Effector memory CD4-positive, alpha-beta T cell (primary cell): ENCODE measurements around the gene SPATA6.

Experiments
- DNase-seq, 3 donors: peaks; one replicate each; pipeline ENCODE4 v3.0.0-alpha.2; 2020
- H3K27ac ChIP-seq: 2 replicates; pipeline ENCODE4 v1.7.0; 2013; ENCODE audit warnings: mild to moderate bottlenecking, low read length, moderate library complexity; ENCODE audit not compliant: insufficient read depth, poor library complexity, severe bottlenecking
- H3K27me3 ChIP-seq: replicated peaks from 2 replicates; pipeline ENCODE4 v1.7.0; 2013; ENCODE audit warnings: mild to moderate bottlenecking, low read length; ENCODE audit not compliant: insufficient read depth, control insufficient read depth, poor library complexity, severe bottlenecking
- H3K36me3 ChIP-seq: 2 replicates; pipeline ENCODE4 v1.7.0; 2013; ENCODE audit warnings: mild to moderate bottlenecking, low read length, moderate library complexity; ENCODE audit not compliant: control insufficient read depth, insufficient read depth
- H3K4me1 ChIP-seq: 2 replicates; pipeline ENCODE4 v1.7.0; 2013; ENCODE audit warnings: low read length, mild to moderate bottlenecking; ENCODE audit not compliant: control insufficient read depth, insufficient read depth, poor library complexity, severe bottlenecking
- H3K4me3 ChIP-seq: 2 replicates; pipeline ENCODE4 v1.7.0; 2013; ENCODE audit warnings: low read length, low read depth, mild to moderate bottlenecking; ENCODE audit not compliant: insufficient read depth, poor library complexity, severe bottlenecking
- H3K9me3 ChIP-seq: 2 replicates; pipeline ENCODE4 v1.7.0; 2013; ENCODE audit warnings: mild to moderate bottlenecking, low read length, moderate library complexity; ENCODE audit not compliant: control insufficient read depth

The SPATA6 gene

GRCh38 chr1:48422009-48422408, 50.0 kb downstream of the SPATA6 start:
- H3K9me3 ChIP-seq = no peaks in the 10 kb centered on the region
- DNase-seq = no peak
- no peaks in the 10 kb centered on the region for H3K36me3 ChIP-seq
- H3K27me3 ChIP-seq = no peaks in the 10 kb centered on the region
- H3K27ac ChIP-seq = no peak overlapping the region
- no peaks in the 10 kb centered on the region for H3K4me1 ChIP-seq
- H3K4me3 ChIP-seq = no peak overlapping the region

- no peak for DNase-seq
Measured at GRCh38 chr1:48418742-48419141, 53.3 kb downstream of the SPATA6 start.

GRCh38 chr1:48415050-48415449, 57.0 kb downstream of the SPATA6 start:
- Histone ChIP-seq H3K36me3 (no peaks in the 10 kb centered on the region), H3K27ac (no peak overlapping the region), H3K4me3 (no peak overlapping the region), H3K27me3 (no peaks in the 10 kb centered on the region), H3K4me1 (no peaks in the 10 kb centered on the region), H3K9me3 (no peaks in the 10 kb centered on the region)
- no peak for DNase-seq

More at GRCh38 chr1:48418742-48419141, 53.3 kb downstream of the SPATA6 start:
- Histone ChIP-seq H3K36me3 (no peaks in the 10 kb centered on the region), H3K9me3 (no peaks in the 10 kb centered on the region), H3K27ac (no peak overlapping the region), H3K4me3 (no peak overlapping the region), H3K4me1 (no peaks in the 10 kb centered on the region), H3K27me3 (no peaks in the 10 kb centered on the region)

- Histone ChIP-seq H3K36me3 (no peaks in the 10 kb centered on the region), H3K4me1 (no peaks in the 10 kb centered on the region), H3K4me3 (no peak overlapping the region), H3K27ac (no peak overlapping the region), H3K27me3 (no peaks in the 10 kb centered on the region), H3K9me3 (no peaks in the 10 kb centered on the region)
- DNase-seq = no peak
Measured at GRCh38 chr1:48414264-48414663, 57.7 kb downstream of the SPATA6 start.

- H3K36me3 ChIP-seq = no peaks in the 10 kb centered on the region
- H3K27me3 ChIP-seq = no peaks in the 10 kb centered on the region
- H3K4me3 ChIP-seq = no peak overlapping the region
- no peaks in the 10 kb centered on the region for H3K4me1 ChIP-seq
- no peak overlapping the region for H3K27ac ChIP-seq
- H3K9me3 ChIP-seq = no peaks in the 10 kb centered on the region
- DNase-seq = no peak
Measured at GRCh38 chr1:48405940-48406339, 66.1 kb downstream of the SPATA6 start.

GRCh38 chr1:48405400-48405799, 66.6 kb downstream of the SPATA6 start:
- Histone ChIP-seq H3K27ac (no peak overlapping the region), H3K4me3 (no peak overlapping the region), H3K36me3 (no peaks in the 10 kb centered on the region), H3K9me3 (no peaks in the 10 kb centered on the region), H3K27me3 (no peaks in the 10 kb centered on the region), H3K4me1 (no peaks in the 10 kb centered on the region)
- DNase-seq = no peak

GRCh38 chr1:48402599-48402998, 69.4 kb downstream of the SPATA6 start:
- H3K4me3 ChIP-seq = no peak overlapping the region
- H3K9me3 ChIP-seq = no peaks in the 10 kb centered on the region
- no peaks in the 10 kb centered on the region for H3K36me3 ChIP-seq
- DNase-seq = no peak
- no peaks in the 10 kb centered on the region for H3K27me3 ChIP-seq
- H3K4me1 ChIP-seq = no peaks in the 10 kb centered on the region
- H3K27ac ChIP-seq = no peak overlapping the region

- Histone ChIP-seq H3K9me3 (no peaks in the 10 kb centered on the region), H3K27me3 (no peaks in the 10 kb centered on the region), H3K4me1 (no peaks in the 10 kb centered on the region), H3K27ac (no peak overlapping the region), H3K36me3 (no peaks in the 10 kb centered on the region), H3K4me3 (no peak overlapping the region)
- DNase-seq = no peak
Measured at GRCh38 chr1:48396208-48396607, 75.8 kb downstream of the SPATA6 start.

- Histone ChIP-seq H3K9me3 (no peaks in the 10 kb centered on the region), H3K4me1 (no peaks in the 10 kb centered on the region), H3K4me3 (no peak overlapping the region), H3K27me3 (no peaks in the 10 kb centered on the region), H3K27ac (no peak overlapping the region), H3K36me3 (no peaks in the 10 kb centered on the region)
- DNase-seq = no peak
Measured at GRCh38 chr1:48391926-48392325, 80.1 kb downstream of the SPATA6 start.

GRCh38 chr1:48387409-48387808, 84.6 kb downstream of the SPATA6 start:
- no peak for DNase-seq
- Histone ChIP-seq H3K27ac (no peak overlapping the region), H3K36me3 (no peaks in the 10 kb centered on the region), H3K27me3 (no peaks in the 10 kb centered on the region), H3K4me1 (no peaks in the 10 kb centered on the region), H3K4me3 (no peak overlapping the region), H3K9me3 (no peaks in the 10 kb centered on the region)

- Histone ChIP-seq H3K36me3 (no peaks in the 10 kb centered on the region), H3K27me3 (no peaks in the 10 kb centered on the region), H3K27ac (no peak overlapping the region), H3K4me1 (no peaks in the 10 kb centered on the region), H3K4me3 (no peak overlapping the region), H3K9me3 (no peaks in the 10 kb centered on the region)
- no peak for DNase-seq
Measured at GRCh38 chr1:48374785-48375184, 97.2 kb downstream of the SPATA6 start.
